GM12865 (cell line): Measurements from ENCODE around the gene TGFA.

ENCODE experiments used
- DNase-seq: peaks from one replicate; pipeline ENCODE4 v3.0.0; 2010; ENCODE audit warnings: low read depth
- H3K4me3 ChIP-seq: 2 replicates; pipeline ENCODE4 v1.5.1; 2011; ENCODE audit warnings: mild to moderate bottlenecking, low read depth, low read length, control low read depth
- TF ChIP-seq, protein P1 (sequence below): IDR thresholded peaks from 2 replicates; pipeline ENCODE4 v1.5.1; 2011; ENCODE audit warnings: low read length, control low read depth, low read depth, inconsistent platforms; ENCODE audit not compliant: insufficient read depth; ENCODE audit errors: missing control alignments

Gene TGFA

DNA sequence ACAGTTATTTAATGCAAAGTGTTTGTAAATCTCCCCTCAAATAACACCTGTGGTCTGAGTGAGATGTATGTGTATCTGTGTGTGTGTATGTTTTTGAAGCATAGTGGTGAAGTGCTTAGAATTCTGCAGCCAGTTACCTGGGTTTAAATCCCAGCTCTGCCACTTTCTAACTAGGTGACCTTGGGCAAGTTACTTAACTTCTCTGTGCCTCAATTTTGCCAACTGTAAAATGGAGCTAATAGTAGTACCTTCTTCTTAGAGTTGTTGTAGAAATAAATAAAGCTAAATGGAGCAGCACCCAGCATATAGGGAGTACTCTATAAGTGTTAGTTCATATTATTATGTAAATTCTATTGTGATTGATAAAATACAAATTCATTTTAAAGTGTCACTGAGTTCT is 48.9 kb downstream of the TGFA start:
- TF ChIP-seq, protein P1, sequence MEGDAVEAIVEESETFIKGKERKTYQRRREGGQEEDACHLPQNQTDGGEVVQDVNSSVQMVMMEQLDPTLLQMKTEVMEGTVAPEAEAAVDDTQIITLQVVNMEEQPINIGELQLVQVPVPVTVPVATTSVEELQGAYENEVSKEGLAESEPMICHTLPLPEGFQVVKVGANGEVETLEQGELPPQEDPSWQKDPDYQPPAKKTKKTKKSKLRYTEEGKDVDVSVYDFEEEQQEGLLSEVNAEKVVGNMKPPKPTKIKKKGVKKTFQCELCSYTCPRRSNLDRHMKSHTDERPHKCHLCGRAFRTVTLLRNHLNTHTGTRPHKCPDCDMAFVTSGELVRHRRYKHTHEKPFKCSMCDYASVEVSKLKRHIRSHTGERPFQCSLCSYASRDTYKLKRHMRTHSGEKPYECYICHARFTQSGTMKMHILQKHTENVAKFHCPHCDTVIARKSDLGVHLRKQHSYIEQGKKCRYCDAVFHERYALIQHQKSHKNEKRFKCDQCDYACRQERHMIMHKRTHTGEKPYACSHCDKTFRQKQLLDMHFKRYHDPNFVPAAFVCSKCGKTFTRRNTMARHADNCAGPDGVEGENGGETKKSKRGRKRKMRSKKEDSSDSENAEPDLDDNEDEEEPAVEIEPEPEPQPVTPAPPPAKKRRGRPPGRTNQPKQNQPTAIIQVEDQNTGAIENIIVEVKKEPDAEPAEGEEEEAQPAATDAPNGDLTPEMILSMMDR = no peak
- no peak for DNase-seq

DNA sequence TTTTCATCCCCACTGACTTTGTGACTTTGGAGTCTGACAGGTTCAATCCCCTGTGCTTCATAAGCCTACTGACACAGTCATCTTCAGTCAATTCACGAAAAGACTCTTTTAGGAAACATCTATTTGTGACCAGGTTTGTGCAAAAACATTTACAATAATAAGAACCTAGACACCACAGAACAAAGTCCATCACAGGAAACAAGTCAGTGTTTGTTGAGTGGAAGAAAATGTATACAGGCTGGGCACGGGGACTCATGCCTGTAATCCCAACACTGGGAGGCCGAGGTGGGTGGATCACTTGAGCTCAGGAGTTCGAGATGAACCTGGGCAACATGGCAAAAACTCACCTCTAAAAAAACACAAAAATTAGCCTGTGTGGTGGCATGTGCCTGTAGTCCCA is 49.7 kb downstream of the TGFA start:
- no peak overlapping the region for H3K4me3 ChIP-seq
- DNase-seq = no peak
- TF ChIP-seq, protein P1 = no peak

More for the DNA sequence above, 48.9 kb downstream of the TGFA start:
- no peak overlapping the region for H3K4me3 ChIP-seq

DNA sequence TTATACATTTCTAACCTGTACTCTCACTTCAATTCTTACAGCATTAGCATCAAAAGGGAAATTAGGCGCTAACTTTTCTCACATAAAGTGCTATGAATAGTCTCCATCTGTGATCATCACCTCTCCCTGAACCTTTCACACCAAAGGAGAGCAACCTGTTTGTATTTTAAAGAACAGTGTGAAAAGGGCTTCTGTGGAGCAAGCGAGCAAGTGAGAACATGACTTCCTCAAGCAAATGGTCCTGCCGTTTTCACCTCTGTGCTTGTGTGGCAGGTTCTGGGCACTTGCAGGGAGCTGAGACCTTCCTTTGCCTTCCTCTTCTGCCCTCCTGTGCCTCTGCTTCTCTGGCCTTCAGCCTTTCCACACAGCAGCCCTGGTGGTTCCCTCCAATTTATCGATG is 51.9 kb downstream of the TGFA start:
- TF ChIP-seq, protein P1 = no peak
- no peak overlapping the region for H3K4me3 ChIP-seq
- no peak for DNase-seq

DNA sequence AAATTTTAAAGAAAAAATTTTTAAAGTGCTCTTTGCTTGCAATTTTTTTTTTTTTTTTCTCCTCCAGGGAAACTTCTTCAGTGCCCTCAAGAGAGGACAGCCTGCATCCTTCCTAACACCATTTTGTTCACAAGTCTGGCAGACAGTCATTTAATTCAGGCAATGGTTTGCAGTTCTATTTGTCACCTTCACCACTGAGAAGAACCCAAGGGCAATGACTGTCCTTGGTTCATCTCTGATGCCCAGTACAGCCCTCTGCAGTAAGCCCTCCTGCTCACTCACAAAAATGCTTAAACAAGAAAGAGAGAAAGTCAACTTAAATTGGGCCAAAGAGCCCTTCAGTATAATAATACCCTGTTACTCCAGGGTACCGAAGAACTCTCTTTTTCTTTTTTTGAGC is 52.4 kb downstream of the TGFA start:
- H3K4me3 ChIP-seq = no peak overlapping the region
- DNase-seq = no peak
- TF ChIP-seq, protein P1 = no peak

DNA sequence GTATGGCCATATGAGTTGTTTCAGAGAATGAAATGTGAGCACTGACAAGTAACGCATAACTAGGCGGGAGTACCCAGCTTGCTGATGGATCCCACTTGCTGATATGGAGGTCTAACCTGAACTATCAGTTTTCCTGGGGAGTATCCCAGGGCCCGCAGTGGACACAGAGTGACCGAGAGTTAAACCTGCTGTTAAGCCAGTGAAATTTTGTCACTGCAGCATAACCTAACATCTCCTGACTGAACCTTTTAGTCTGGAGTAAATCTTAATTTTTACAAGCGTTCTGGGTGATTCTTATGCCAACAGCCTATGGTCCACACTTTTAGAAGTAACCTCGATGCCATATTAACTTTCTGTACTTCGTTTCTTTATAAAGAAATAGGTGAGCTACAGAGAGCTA is 54.4 kb downstream of the TGFA start:
- no peak for DNase-seq
- H3K4me3 ChIP-seq = no peak overlapping the region
- TF ChIP-seq, protein P1 = no peak

DNA sequence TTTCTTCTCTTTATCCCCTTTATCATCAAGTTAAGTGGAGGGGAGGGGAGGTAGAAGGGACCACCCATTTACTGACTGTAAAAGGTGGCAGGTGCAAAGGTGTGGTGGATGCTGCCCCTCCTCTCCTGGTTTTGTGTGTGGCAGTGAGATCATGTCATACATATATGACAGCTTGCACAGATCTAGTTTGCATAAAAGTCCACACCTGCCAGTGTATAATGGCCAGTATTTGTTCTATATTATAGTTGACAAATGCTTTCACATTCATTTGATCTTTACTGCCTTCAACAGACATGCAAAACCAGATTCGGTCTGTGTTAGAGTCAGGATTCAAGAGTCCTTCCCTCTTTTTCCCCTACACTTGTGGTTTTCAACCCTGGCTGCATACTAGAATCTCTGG is 55.1 kb downstream of the TGFA start:
- TF ChIP-seq, protein P1 = no peak
- H3K4me3 ChIP-seq = no peak overlapping the region
- no peak for DNase-seq

DNA sequence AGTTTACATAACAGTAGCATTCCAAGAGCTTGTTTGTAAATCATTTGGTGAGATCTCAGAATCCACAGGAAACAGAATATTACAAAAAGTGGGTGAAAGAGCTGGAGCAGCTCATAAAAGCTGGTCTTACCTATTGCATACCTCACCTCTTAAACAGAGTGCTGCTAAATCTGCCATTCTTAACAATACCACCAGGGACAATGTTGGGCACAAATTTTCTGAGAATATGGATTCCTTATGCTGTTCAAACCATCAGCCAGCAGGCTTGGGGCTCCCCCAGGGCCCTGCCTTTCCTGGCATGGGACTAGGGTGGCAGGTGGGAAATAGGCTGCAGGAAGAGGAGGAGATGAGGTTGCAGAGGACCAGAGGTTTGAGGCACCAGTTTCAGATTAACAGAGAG is 55.6 kb downstream of the TGFA start:
- TF ChIP-seq, protein P1 = peak; percentile 27
- DNase-seq = no peak
- H3K4me3 ChIP-seq = no peak overlapping the region
